CD14-positive monocyte (primary cell): ENCODE data around the gene ATP6V0A1. TPM values are rescaled to one million over a fixed set of nuclear protein-coding genes. Genes with fewer than 3 reads are reported as not detected.

Experiments used
- DNase-seq, 3 donors: peaks; one replicate each; pipeline ENCODE4 v3.0.0-alpha.2; 2011 to 2022
- H2AFZ ChIP-seq: 2 replicates; pipeline ENCODE4 v1.6.0; 2012; ENCODE audit warnings: mild to moderate bottlenecking, low read depth, low read length, inconsistent platforms; ENCODE audit not compliant: insufficient read depth, poor library complexity, severe bottlenecking
- H3K27ac ChIP-seq, 2 donors: 1 replicate in 1 of 2; 2 replicates in 1 of 2; pipeline ENCODE4 v1.5.1; 2012 to 2013; ENCODE audit warnings: low read length in 2 of 2, control low read depth in 1 of 2, inconsistent platforms in 1 of 2, low read depth in 1 of 2, mild to moderate bottlenecking in 1 of 2
- H3K27me3 ChIP-seq, 2 donors: one replicate each; pipeline versions ENCODE4 v1.6.0 to v1.6.1; 2011 to 2013; ENCODE audit warnings: low read length in 2 of 2; ENCODE audit not compliant: control insufficient read depth in 2 of 2, insufficient read depth in 2 of 2
- H3K36me3 ChIP-seq, 2 donors: replicated peaks in 1 of 2; 1 replicate in 1 of 2; 2 replicates in 1 of 2; pipeline versions ENCODE4 v1.5.1 to v1.6.1; 2012 to 2013; ENCODE audit warnings: low read length in 2 of 2, control low read depth in 1 of 2, inconsistent platforms in 1 of 2, mild to moderate bottlenecking in 1 of 2; ENCODE audit not compliant: insufficient read depth in 2 of 2, control insufficient read depth in 1 of 2
- H3K4me1 ChIP-seq, 2 donors: 1 replicate in 1 of 2; 2 replicates in 1 of 2; pipeline versions ENCODE4 v1.5.1 to v1.6.1; 2012 to 2013; ENCODE audit warnings: low read length in 2 of 2, control low read depth in 1 of 2, inconsistent platforms in 1 of 2, mild to moderate bottlenecking in 1 of 2, moderate library complexity in 1 of 2; ENCODE audit not compliant: insufficient read depth in 2 of 2, control insufficient read depth in 1 of 2
- H3K4me2 ChIP-seq: replicated peaks from 2 replicates; pipeline ENCODE3; 2012; ENCODE audit warnings: low read length, moderate library complexity, mild to moderate bottlenecking; ENCODE audit not compliant: poor library complexity, severe bottlenecking; ENCODE audit errors: extremely low read depth
- H3K4me3 ChIP-seq, 3 experiments: fragments of 200-600 bp in 1 of 3; sonication (generic) in 1 of 3; replicated peaks in 1 of 3; 1 replicate in 2 of 3; 2 replicates in 1 of 3; pipeline ENCODE4 v1.5.1; 2011 to 2013; ENCODE audit warnings: low read length in 3 of 3, mild to moderate bottlenecking in 3 of 3, control low read depth in 2 of 3, low read depth in 2 of 3, inconsistent platforms in 1 of 3, moderate library complexity in 1 of 3
- H3K79me2 ChIP-seq: 2 replicates; pipeline ENCODE4 v1.6.0; 2012; ENCODE audit warnings: mild to moderate bottlenecking, control low read depth, inconsistent platforms, low read length, moderate library complexity; ENCODE audit not compliant: insufficient read depth
- H3K9ac ChIP-seq: 2 replicates; pipeline ENCODE4 v1.6.0; 2017; ENCODE audit warnings: low read length, mild to moderate bottlenecking; ENCODE audit not compliant: insufficient read depth, poor library complexity, severe bottlenecking
- H3K9me3 ChIP-seq, 2 donors: replicated peaks in 1 of 2; 1 replicate in 1 of 2; 2 replicates in 1 of 2; pipeline versions ENCODE4 v1.5.1 to v1.6.1; 2012 to 2013; ENCODE audit warnings: low read length in 2 of 2, control low read depth in 1 of 2; ENCODE audit not compliant: control insufficient read depth in 1 of 2, insufficient read depth in 1 of 2
- H4K20me1 ChIP-seq: 2 replicates; pipeline ENCODE4 v1.6.0; 2012; ENCODE audit warnings: mild to moderate bottlenecking, low read length, control low read depth, moderate library complexity; ENCODE audit not compliant: insufficient read depth
- H3K27ac Mint-ChIP-seq, 7 donors: one replicate each; pipeline ENCODE4 v1.8.0; 2020; ENCODE audit warnings: mild to moderate bottlenecking in 7 of 7, mixed read lengths in 7 of 7, moderate library complexity in 6 of 7, inconsistent platforms in 2 of 7
- H3K27me3 Mint-ChIP-seq, 3 donors: one replicate each; pipeline ENCODE4 v1.8.0; 2021 to 2022; ENCODE audit warnings: low read depth in 3 of 3, mild to moderate bottlenecking in 3 of 3, mixed read lengths in 3 of 3, moderate library complexity in 3 of 3, inconsistent platforms in 1 of 3
- H3K36me3 Mint-ChIP-seq, 2 donors: one replicate each; pipeline ENCODE4 v1.8.0; 2020; ENCODE audit warnings: mixed read lengths in 2 of 2, inconsistent platforms in 1 of 2, mild to moderate bottlenecking in 1 of 2
- H3K4me1 Mint-ChIP-seq: one replicate; pipeline ENCODE4 v1.8.0; 2020; ENCODE audit warnings: mild to moderate bottlenecking, mixed read lengths
- H3K4me3 Mint-ChIP-seq, 2 donors: one replicate each; pipeline ENCODE4 v1.8.0; 2020; ENCODE audit warnings: mild to moderate bottlenecking in 2 of 2, mixed read lengths in 2 of 2, moderate library complexity in 1 of 2
- H3K9me3 Mint-ChIP-seq, 7 donors: one replicate each; pipeline ENCODE4 v1.8.0; 2020 to 2022; ENCODE audit warnings: mixed read lengths in 7 of 7, mild to moderate bottlenecking in 6 of 7, moderate library complexity in 6 of 7, inconsistent platforms in 2 of 7
- WGBS: methylation state at CpG from one replicate; pipeline ENCODE4 v1.1.5; 2013; ENCODE audit warnings: missing lambda C conversion rate; ENCODE audit not compliant: insufficient coverage; 5-methylcytosine and 5-hydroxymethylcytosine counted together
- intact Hi-C, 2 donors: fragments of 100-400 bp; cut with micrococcal nuclease; formaldehyde crosslinking; loops; one replicate each; pipeline versions ENCODE4 v1.15.0 to v1.15.1; 2023
- polyA plus RNA-seq, 3 donors: library from polyadenylated mRNA; depleted of rRNA in 1 of 3; unstranded in 2 of 3; stranded (reverse) in 1 of 3; fragments of 300-500 nt in 2 of 3; fragments of >200 nt in 1 of 3; fragmentation: Illumina TruSeq in 2 of 3; gene quantifications; 1 replicate in 2 of 3; 2 replicates in 1 of 3; pipeline ENCODE4 v1.2.3, GENCODE V29; 2012 to 2021
- TF ChIP-seq, protein P1 (sequence below): fragments of 200-600 bp; IDR thresholded peaks from one replicate; pipeline ENCODE4 v1.8.0; 2022; ENCODE audit warnings: antibody characterized with exemption, mild to moderate bottlenecking

Gene ATP6V0A1
- polyA plus RNA-seq, 3 donors: 36.1 to 126 (median 55.1) TPM

DNA sequence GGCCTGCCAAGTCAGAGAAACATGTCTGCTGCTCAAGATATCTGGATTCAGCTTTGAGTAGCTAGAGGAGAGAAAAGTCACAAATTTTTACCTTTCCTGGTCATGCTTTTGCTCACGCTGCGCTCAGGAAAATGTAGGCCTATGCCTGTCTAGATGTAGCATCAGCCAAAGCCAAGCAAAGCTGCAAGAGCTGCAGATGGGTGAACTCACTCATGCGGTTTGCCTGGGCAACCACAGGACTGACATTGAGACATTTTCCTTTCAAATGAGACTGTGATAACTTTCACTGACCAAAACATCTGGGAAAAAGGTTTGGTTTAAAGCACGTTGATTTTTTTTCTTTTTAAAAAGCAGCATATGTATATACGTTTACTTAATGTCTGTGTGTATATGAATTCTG, 43.4 kb downstream of the ATP6V0A1 start:
- no peaks in the 10 kb centered on the region for H3K27me3 ChIP-seq
- H3K27me3 Mint-ChIP-seq: peaks cover 0 to 2% (median 0%) of the 10 kb centered on the region in 3 donors
- H3K27ac Mint-ChIP-seq: peak overlapping the region in 1 of 7 donors; percentile 59
- peaks cover 81 to 94% of the 10 kb centered on the region in 2 donors for H3K36me3 ChIP-seq
- H3K4me1 Mint-ChIP-seq: no peaks in the 10 kb centered on the region
- no peak overlapping the region for H3K9ac ChIP-seq
- H3K36me3 Mint-ChIP-seq: peaks cover 87 to 97% of the 10 kb centered on the region in 2 donors
- intact Hi-C loops: no loop called here
- no peaks in the 10 kb centered on the region for H3K79me2 ChIP-seq
- H3K27ac ChIP-seq: no peak overlapping the region
- 100% methylated on average over 3 of the region's 5 CpGs for WGBS
- H3K4me3 Mint-ChIP-seq: no peak overlapping the region
- peaks cover 0 to 2% (median 0%) of the 10 kb centered on the region in 7 donors for H3K9me3 Mint-ChIP-seq
- H2AFZ ChIP-seq: no peak overlapping the region
- no peak overlapping the region for H3K4me3 ChIP-seq
- no peaks in the 10 kb centered on the region for H3K9me3 ChIP-seq
- peaks cover 13% of the 10 kb centered on the region for H4K20me1 ChIP-seq
- no peak for DNase-seq
- no peaks in the 10 kb centered on the region for H3K4me1 ChIP-seq
- TF ChIP-seq, protein P1, sequence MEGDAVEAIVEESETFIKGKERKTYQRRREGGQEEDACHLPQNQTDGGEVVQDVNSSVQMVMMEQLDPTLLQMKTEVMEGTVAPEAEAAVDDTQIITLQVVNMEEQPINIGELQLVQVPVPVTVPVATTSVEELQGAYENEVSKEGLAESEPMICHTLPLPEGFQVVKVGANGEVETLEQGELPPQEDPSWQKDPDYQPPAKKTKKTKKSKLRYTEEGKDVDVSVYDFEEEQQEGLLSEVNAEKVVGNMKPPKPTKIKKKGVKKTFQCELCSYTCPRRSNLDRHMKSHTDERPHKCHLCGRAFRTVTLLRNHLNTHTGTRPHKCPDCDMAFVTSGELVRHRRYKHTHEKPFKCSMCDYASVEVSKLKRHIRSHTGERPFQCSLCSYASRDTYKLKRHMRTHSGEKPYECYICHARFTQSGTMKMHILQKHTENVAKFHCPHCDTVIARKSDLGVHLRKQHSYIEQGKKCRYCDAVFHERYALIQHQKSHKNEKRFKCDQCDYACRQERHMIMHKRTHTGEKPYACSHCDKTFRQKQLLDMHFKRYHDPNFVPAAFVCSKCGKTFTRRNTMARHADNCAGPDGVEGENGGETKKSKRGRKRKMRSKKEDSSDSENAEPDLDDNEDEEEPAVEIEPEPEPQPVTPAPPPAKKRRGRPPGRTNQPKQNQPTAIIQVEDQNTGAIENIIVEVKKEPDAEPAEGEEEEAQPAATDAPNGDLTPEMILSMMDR: no peak
- no peak overlapping the region for H3K4me2 ChIP-seq

DNA sequence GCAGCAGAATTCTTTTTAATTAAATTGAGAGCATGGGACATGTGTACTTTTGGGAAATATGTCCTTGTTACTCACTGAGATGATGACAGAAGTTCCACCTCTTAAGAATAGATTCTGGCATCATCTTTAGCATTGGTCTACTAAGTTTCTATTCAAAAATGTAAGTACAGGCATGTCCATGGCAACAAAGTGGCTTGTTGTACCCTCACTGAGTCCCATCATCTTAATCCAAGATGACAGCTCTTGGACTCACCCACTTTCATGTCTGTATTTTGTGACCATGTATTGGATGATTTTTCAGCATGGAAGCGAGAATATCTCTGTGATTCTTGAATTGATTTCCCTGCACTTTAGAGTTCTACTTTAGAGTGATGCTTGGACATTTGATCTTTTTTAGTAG, 44.2 kb downstream of the ATP6V0A1 start:
- H3K36me3 ChIP-seq: peaks cover 82 to 94% of the 10 kb centered on the region in 2 donors

More for the DNA sequence above, 44.2 kb downstream of the ATP6V0A1 start:
- intact Hi-C loops: no loop called here
- H3K27ac ChIP-seq: no peak overlapping the region
- Mint-ChIP-seq H3K4me3 (no peak overlapping the region), H3K9me3 (peaks cover 0 to 2% (median 0%) of the 10 kb centered on the region in 7 donors), H3K27me3 (peaks cover 0 to 2% (median 0%) of the 10 kb centered on the region in 3 donors), H3K36me3 (peaks cover 92 to 97% of the 10 kb centered on the region in 2 donors), H3K4me1 (no peaks in the 10 kb centered on the region), H3K27ac (no peak overlapping the region)
- TF ChIP-seq, protein P1: no peak
- DNase-seq: no peak
- H3K9ac ChIP-seq: no peak overlapping the region
- no peaks in the 10 kb centered on the region for H3K27me3 ChIP-seq
- H2AFZ ChIP-seq: no peak overlapping the region
- no CpG with 5 or more reads among the region's 1 CpG for WGBS
- H3K4me2 ChIP-seq: no peak overlapping the region
- H3K9me3 ChIP-seq: no peaks in the 10 kb centered on the region
- no peak overlapping the region for H3K4me3 ChIP-seq
- no peaks in the 10 kb centered on the region for H3K79me2 ChIP-seq
- H4K20me1 ChIP-seq: peaks cover 18% of the 10 kb centered on the region
- no peaks in the 10 kb centered on the region for H3K4me1 ChIP-seq
